Lower lobe of right lung (tissue), 2 donors: ENCODE results near the gene KCNAB1. TPM values are rescaled to one million over a fixed set of nuclear protein-coding genes. Genes with fewer than 3 reads are reported as not detected.
"Not testable (repeated sequence)": the region's sequence is repeated elsewhere in the genome, so short reads cannot be mapped to it uniquely, and the experiment has no call there.

Source experiments
- ATAC-seq, 2 donors: fragments of 200-7000 bp; cut with Tn5 transposase; one replicate each; pipeline ENCODE4 v1.9.1; 2020 to 2022; ENCODE audit warnings: mild to moderate bottlenecking in 2 of 2, moderate library complexity in 2 of 2
- DNase-seq: peaks from one replicate; pipeline ENCODE4 v3.0.0-alpha.2; 2020
- H3K27ac ChIP-seq: fragments of 200-600 bp; one replicate; pipeline ENCODE4 v1.8.0; 2022
- H3K27me3 ChIP-seq: fragments of 200-600 bp; one replicate; pipeline ENCODE4 v1.8.0; 2022; ENCODE audit warnings: low read depth
- H3K36me3 ChIP-seq: fragments of 200-600 bp; one replicate; pipeline ENCODE4 v1.8.0; 2022; ENCODE audit warnings: mild to moderate bottlenecking
- H3K4me1 ChIP-seq: fragments of 200-600 bp; one replicate; pipeline ENCODE4 v1.8.0; 2022
- H3K4me3 ChIP-seq: fragments of 200-600 bp; one replicate; pipeline ENCODE4 v1.8.0; 2022; ENCODE audit warnings: mild to moderate bottlenecking
- H3K9me3 ChIP-seq: fragments of 200-600 bp; one replicate; pipeline ENCODE4 v1.8.0; 2022
- CTCF ChIP-seq: fragments of 200-600 bp; IDR thresholded peaks from one replicate; pipeline ENCODE4 v1.8.0; 2022; ENCODE audit warnings: antibody characterized with exemption, mild to moderate bottlenecking
- intact Hi-C: fragments of 100-400 bp; cut with DNase I; formaldehyde crosslinking; loops from one replicate; pipeline ENCODE4 v1.11.0; 2022
- total RNA-seq: library from RNA; stranded (reverse); fragmentation: NEBNext Ultra II Directional; extraction: Animal tissue kit (Norgen Biotek cat#: 25700); gene quantifications from one replicate; pipeline ENCODE4 v1.2.1, GENCODE V29; 2021
- donor health status: DM: no; HTN: yes; CAD: no; lungs with severe emphysema.

Gene KCNAB1
- total RNA-seq, 1 donor from 2014 or later: 4.7 TPM

GRCh38 chr3:156133076-156133475 lies 12.7 kb downstream of the KCNAB1 start:
- Histone ChIP-seq H3K9me3 (no peaks in the 10 kb centered on the region), H3K4me1 (no peaks in the 10 kb centered on the region), H3K27me3 (no peaks in the 10 kb centered on the region), H3K4me3 (no peak overlapping the region), H3K27ac (no peak overlapping the region), H3K36me3 (no peaks in the 10 kb centered on the region)
- no peak for TF ChIP-seq CTCF
- ATAC-seq (no peak), DNase-seq (no peak)
- intact Hi-C loops: no loop called here

- no peak for TF ChIP-seq CTCF
- ATAC-seq: no peak
- Histone ChIP-seq H3K9me3 (no peaks in the 10 kb centered on the region), H3K27ac (no peak overlapping the region), H3K4me3 (no peak overlapping the region), H3K36me3 (no peaks in the 10 kb centered on the region), H3K27me3 (no peaks in the 10 kb centered on the region), H3K4me1 (no peaks in the 10 kb centered on the region)
- no peak for DNase-seq
- intact Hi-C loops: no loop called here
Observed at GRCh38 chr3:156135921-156136638, 15.7 kb downstream of the KCNAB1 start.

- H3K27ac ChIP-seq, ATAC-seq, H3K36me3 ChIP-seq, H3K27me3 ChIP-seq, H3K9me3 ChIP-seq, DNase-seq, H3K4me1 ChIP-seq, H3K4me3 ChIP-seq, intact Hi-C loops: not testable (repeated sequence)
Observed at GRCh38 chr3:156137397-156137796, 17.0 kb downstream of the KCNAB1 start.

- Histone ChIP-seq H3K36me3 (no peaks in the 10 kb centered on the region), H3K27me3 (no peaks in the 10 kb centered on the region), H3K4me1 (no peaks in the 10 kb centered on the region), H3K4me3 (no peak overlapping the region), H3K27ac (no peak overlapping the region), H3K9me3 (no peaks in the 10 kb centered on the region)
- DNase-seq (no peak), ATAC-seq (no peak)
- intact Hi-C loops: no loop called here
- TF ChIP-seq CTCF: no peak
Observed at GRCh38 chr3:156140001-156140595, 19.7 kb downstream of the KCNAB1 start.

GRCh38 chr3:156142702-156143101 lies 22.3 kb downstream of the KCNAB1 start:
- ATAC-seq (no peak), DNase-seq (no peak)
- Histone ChIP-seq H3K27ac (no peak overlapping the region), H3K36me3 (no peaks in the 10 kb centered on the region), H3K9me3 (no peaks in the 10 kb centered on the region), H3K4me1 (no peaks in the 10 kb centered on the region), H3K4me3 (no peak overlapping the region), H3K27me3 (no peaks in the 10 kb centered on the region)
- intact Hi-C loops: no loop called here
- no peak for TF ChIP-seq CTCF

GRCh38 chr3:156143136-156143535 lies 22.8 kb downstream of the KCNAB1 start:
- intact Hi-C loops: no loop called here
- ATAC-seq: no peak

More at GRCh38 chr3:156143136-156143535, 22.8 kb downstream of the KCNAB1 start:
- Histone ChIP-seq H3K36me3 (no peaks in the 10 kb centered on the region), H3K4me1 (no peaks in the 10 kb centered on the region), H3K27me3 (no peaks in the 10 kb centered on the region), H3K4me3 (no peak overlapping the region), H3K27ac (no peak overlapping the region), H3K9me3 (no peaks in the 10 kb centered on the region)
- TF ChIP-seq CTCF: no peak
- DNase-seq: no peak
